ENCODE measurements around the gene CDH4. TPM values are rescaled to one million over a fixed set of nuclear protein-coding genes. Genes with fewer than 3 reads are reported as not detected.

Gene CDH4
- total and polyA plus RNA-seq, 2 donors from 2014 or later, result 1.1 TPM; not detected in 1

DNA sequence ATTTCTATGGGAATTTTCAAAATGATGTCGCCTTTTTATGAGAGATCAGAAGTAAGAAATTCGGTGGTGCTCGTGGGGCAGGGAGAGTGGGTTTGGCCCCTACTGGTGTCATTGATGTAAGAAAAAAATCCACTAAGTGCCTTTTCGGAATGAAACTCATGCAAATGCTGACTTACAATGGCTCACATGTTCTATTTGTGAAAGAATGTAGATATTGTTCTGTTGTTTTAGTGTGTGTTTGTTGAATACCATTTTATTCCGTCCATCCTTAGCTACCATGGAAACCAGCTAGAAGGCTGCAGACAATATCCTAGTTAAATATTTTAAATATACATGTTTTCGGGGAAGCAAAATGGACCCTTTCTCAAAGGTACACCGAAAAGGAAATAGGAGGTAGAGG is 508.7 kb downstream of the CDH4 start:
- H3K9me3 ChIP-seq (ENCODE audit: control insufficient read depth in 2 of 3, insufficient read depth in 1 of 3, low read length in 3 of 3), result no peaks in the 10 kb centered on the region
- H3K4me1 ChIP-seq (ENCODE audit: control insufficient read depth in 2 of 3, insufficient read depth in 2 of 3, low read depth in 1 of 3, low read length in 3 of 3), result no peaks in the 10 kb centered on the region
- TF ChIP-seq, protein P1, sequence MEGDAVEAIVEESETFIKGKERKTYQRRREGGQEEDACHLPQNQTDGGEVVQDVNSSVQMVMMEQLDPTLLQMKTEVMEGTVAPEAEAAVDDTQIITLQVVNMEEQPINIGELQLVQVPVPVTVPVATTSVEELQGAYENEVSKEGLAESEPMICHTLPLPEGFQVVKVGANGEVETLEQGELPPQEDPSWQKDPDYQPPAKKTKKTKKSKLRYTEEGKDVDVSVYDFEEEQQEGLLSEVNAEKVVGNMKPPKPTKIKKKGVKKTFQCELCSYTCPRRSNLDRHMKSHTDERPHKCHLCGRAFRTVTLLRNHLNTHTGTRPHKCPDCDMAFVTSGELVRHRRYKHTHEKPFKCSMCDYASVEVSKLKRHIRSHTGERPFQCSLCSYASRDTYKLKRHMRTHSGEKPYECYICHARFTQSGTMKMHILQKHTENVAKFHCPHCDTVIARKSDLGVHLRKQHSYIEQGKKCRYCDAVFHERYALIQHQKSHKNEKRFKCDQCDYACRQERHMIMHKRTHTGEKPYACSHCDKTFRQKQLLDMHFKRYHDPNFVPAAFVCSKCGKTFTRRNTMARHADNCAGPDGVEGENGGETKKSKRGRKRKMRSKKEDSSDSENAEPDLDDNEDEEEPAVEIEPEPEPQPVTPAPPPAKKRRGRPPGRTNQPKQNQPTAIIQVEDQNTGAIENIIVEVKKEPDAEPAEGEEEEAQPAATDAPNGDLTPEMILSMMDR (IDR thresholded peaks at IDR 0.05; ENCODE audit: borderline replicate concordance, extremely low read depth, insufficient read depth), result no peak
- FAIRE-seq (no peak), DNase-seq (no peak)
- intact Hi-C loops (cut with DNase I), result no loop called here
- no peaks in the 10 kb centered on the region for H3K27me3 ChIP-seq (ENCODE audit: control insufficient read depth, insufficient read depth, low read length)
- H3K9ac ChIP-seq (ENCODE audit: low read length in 3 of 3), result no peak overlapping the region
- H3K4me3 ChIP-seq (ENCODE audit: low read length in 3 of 3), result no peak overlapping the region
- no peaks in the 10 kb centered on the region for H3K36me3 ChIP-seq (ENCODE audit: control insufficient read depth in 2 of 3, insufficient read depth in 3 of 3, low read length in 3 of 3)
- H3K27ac ChIP-seq (ENCODE audit: low read depth in 2 of 2, low read length in 2 of 2), result no peak overlapping the region

DNA sequence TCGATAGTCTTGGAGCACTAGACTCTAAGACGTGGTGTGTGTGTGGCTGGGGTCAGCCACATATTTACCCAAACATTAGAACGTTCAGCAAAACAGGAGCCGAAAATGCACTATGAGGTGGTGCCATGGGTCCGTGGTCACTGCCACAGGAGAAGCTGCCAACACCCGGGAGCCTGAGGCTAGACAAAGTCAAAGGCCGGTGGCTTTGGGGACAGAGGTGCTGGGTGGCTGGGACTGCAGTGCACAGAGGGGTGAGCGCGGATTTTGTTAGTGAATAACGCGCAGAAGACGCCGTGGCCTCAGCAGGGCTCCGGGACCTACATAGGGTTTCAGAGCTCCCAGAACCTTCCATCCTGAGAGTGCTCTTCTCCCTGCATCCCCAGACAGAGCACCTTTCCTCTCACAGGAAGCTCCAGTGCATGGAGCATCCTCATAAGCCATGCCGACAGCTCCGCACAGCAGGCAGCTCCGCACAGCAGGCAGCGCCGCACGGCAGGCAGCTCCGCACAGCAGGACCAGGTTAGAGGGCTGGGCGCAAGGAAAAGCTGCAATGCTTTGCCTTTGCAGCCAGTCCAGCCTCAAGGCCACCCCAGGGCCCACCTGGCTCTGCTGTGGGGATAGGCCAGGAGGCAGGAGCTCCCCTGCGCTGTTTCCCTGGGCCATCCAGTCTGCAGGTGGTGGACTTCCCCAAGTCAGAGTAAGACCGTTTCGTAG is 509.5 kb downstream of the CDH4 start:
- H3K4me1 ChIP-seq (ENCODE audit: control insufficient read depth in 2 of 3, insufficient read depth in 2 of 3, low read depth in 1 of 3, low read length in 3 of 3), result no peaks in the 10 kb centered on the region
- TF ChIP-seq, protein P1 (IDR thresholded peaks at IDR 0.05; ENCODE audit: borderline replicate concordance, extremely low read depth, insufficient read depth), result no peak
- intact Hi-C loops (cut with DNase I), result no loop called here
- no peaks in the 10 kb centered on the region for H3K9me3 ChIP-seq (ENCODE audit: control insufficient read depth in 2 of 3, insufficient read depth in 1 of 3, low read length in 3 of 3)
- no peaks in the 10 kb centered on the region for H3K36me3 ChIP-seq (ENCODE audit: control insufficient read depth in 2 of 3, insufficient read depth in 3 of 3, low read length in 3 of 3)
- no peak overlapping the region for H3K27ac ChIP-seq (ENCODE audit: low read depth in 2 of 2, low read length in 2 of 2)
- no peaks in the 10 kb centered on the region for H3K27me3 ChIP-seq (ENCODE audit: control insufficient read depth, insufficient read depth, low read length)
- FAIRE-seq (no peak), DNase-seq (no peak)
- no peak overlapping the region for H3K9ac ChIP-seq (ENCODE audit: low read length in 3 of 3)
- H3K4me3 ChIP-seq (ENCODE audit: low read length in 3 of 3), result no peak overlapping the region

DNA sequence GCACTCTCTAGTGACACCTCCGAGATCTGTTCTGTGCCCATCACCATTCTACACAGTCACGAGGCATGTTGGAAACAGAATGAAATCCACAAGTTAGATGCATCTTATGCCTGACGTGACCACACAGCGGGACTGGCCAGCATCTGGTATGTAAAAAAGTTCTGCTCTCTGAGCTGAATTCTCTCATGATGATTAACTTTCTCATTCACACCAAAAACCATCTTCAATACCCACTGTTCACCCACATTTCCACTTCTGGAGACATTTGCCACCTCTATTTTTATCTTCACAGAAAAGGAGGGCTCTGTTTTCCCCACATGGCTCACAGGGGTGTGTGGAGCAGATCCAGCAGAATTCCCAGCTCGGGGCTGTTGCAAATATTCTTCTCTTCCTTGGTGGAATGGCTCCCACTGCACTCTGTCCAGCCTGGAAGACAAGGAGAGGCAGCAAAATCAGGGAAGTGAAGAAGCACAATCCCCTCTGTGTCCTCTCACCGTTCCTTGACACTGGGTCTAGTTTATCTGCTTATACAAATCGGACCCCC is 510.2 kb downstream of the CDH4 start:
- TF ChIP-seq, protein P1 (IDR thresholded peaks at IDR 0.05; ENCODE audit: borderline replicate concordance, extremely low read depth, insufficient read depth), result no peak
- no peaks in the 10 kb centered on the region for H3K4me1 ChIP-seq (ENCODE audit: control insufficient read depth in 2 of 3, insufficient read depth in 2 of 3, low read depth in 1 of 3, low read length in 3 of 3)
- no peak overlapping the region for H3K27ac ChIP-seq (ENCODE audit: low read depth in 2 of 2, low read length in 2 of 2)
- DNase-seq (no peak), FAIRE-seq (no peak)
- no peak overlapping the region for H3K9ac ChIP-seq (ENCODE audit: low read length in 3 of 3)
- no peak overlapping the region for H3K4me3 ChIP-seq (ENCODE audit: low read length in 3 of 3)
- no peaks in the 10 kb centered on the region for H3K27me3 ChIP-seq (ENCODE audit: control insufficient read depth, insufficient read depth, low read length)
- no peaks in the 10 kb centered on the region for H3K9me3 ChIP-seq (ENCODE audit: control insufficient read depth in 2 of 3, insufficient read depth in 1 of 3, low read length in 3 of 3)
- no peaks in the 10 kb centered on the region for H3K36me3 ChIP-seq (ENCODE audit: control insufficient read depth in 2 of 3, insufficient read depth in 3 of 3, low read length in 3 of 3)
- intact Hi-C loops (cut with DNase I), result no loop called here

Data from kidney (tissue), 14 donors.